Astrocyte (in vitro differentiated cells and primary cell): ENCODE data around the gene PCSK1. TPM values are rescaled to one million over a fixed set of nuclear protein-coding genes. Genes with fewer than 3 reads are reported as not detected.
A peak's percentile ranks its signal among the peaks of the same experiment; 100 is the strongest.

Experiments
- DNase-seq: peaks from one replicate; pipeline ENCODE4 v3.0.0-alpha.2; 2010; ENCODE audit warnings: low read depth
- FAIRE-seq: peaks from 2 replicates; lab custom pipeline; 2011; peaks lifted over from hg19 to GRCh38; lab: Jason Lieb, UNC
- H2AFZ ChIP-seq: 2 replicates; pipeline ENCODE4 v1.6.0; 2012; ENCODE audit warnings: low read depth, low read length, inconsistent platforms
- H3K27ac ChIP-seq: 2 replicates; pipeline ENCODE4 v1.5.1; 2011; ENCODE audit warnings: low read depth, low read length, inconsistent platforms
- H3K27me3 ChIP-seq: 2 replicates; pipeline ENCODE4 v1.6.0; 2011; ENCODE audit warnings: low read length, inconsistent platforms; ENCODE audit not compliant: insufficient read depth
- H3K36me3 ChIP-seq: 2 replicates; pipeline ENCODE4 v1.5.1; 2011; ENCODE audit warnings: low read length, inconsistent platforms; ENCODE audit not compliant: insufficient read depth
- H3K4me1 ChIP-seq: 2 replicates; pipeline ENCODE4 v1.5.1; 2011; ENCODE audit warnings: low read length, inconsistent platforms; ENCODE audit not compliant: insufficient read depth
- H3K4me2 ChIP-seq: 2 replicates; pipeline ENCODE4 v1.6.0; 2012; ENCODE audit warnings: low read length, inconsistent platforms
- H3K4me3 ChIP-seq: 2 replicates; pipeline ENCODE4 v1.5.1; 2011; ENCODE audit warnings: low read depth, mild to moderate bottlenecking, low read length, inconsistent platforms; ENCODE audit not compliant: insufficient read depth
- H3K79me2 ChIP-seq: 2 replicates; pipeline ENCODE4 v1.6.0; 2012; ENCODE audit warnings: mild to moderate bottlenecking, low read length, inconsistent platforms; ENCODE audit not compliant: insufficient read depth
- H3K9ac ChIP-seq: 2 replicates; pipeline ENCODE4 v1.6.0; 2012; ENCODE audit warnings: mild to moderate bottlenecking, low read length, inconsistent platforms
- H3K9me3 ChIP-seq: 2 replicates; pipeline ENCODE4 v1.5.1; 2012; ENCODE audit warnings: low read depth, mild to moderate bottlenecking, low read length, inconsistent platforms; ENCODE audit not compliant: insufficient read depth
- H4K20me1 ChIP-seq: 2 replicates; pipeline ENCODE4 v1.6.0; 2012; ENCODE audit warnings: low read length, inconsistent platforms; ENCODE audit not compliant: insufficient read depth
- H3K27ac Mint-ChIP-seq: one replicate; pipeline ENCODE4 v1.8.0; 2021; ENCODE audit warnings: mild to moderate bottlenecking, mixed read lengths; ENCODE audit not compliant: unreplicated experiment
- H3K27me3 Mint-ChIP-seq: one replicate; pipeline ENCODE4 v1.8.0; 2021; ENCODE audit warnings: low read depth, mixed read lengths; ENCODE audit not compliant: unreplicated experiment
- H3K36me3 Mint-ChIP-seq: one replicate; pipeline ENCODE4 v1.8.0; 2021; ENCODE audit warnings: low read depth, mixed read lengths; ENCODE audit not compliant: unreplicated experiment
- H3K4me1 Mint-ChIP-seq: one replicate; pipeline ENCODE4 v1.8.0; 2021; ENCODE audit warnings: low read depth, mixed read lengths; ENCODE audit not compliant: unreplicated experiment
- H3K4me3 Mint-ChIP-seq: one replicate; pipeline ENCODE4 v1.8.0; 2021; ENCODE audit warnings: mild to moderate bottlenecking, moderate library complexity, mixed read lengths; ENCODE audit not compliant: unreplicated experiment
- H3K9me3 Mint-ChIP-seq: one replicate; pipeline ENCODE4 v1.8.0; 2021; ENCODE audit warnings: mild to moderate bottlenecking, mixed read lengths; ENCODE audit not compliant: unreplicated experiment
- EZH2 ChIP-seq: IDR thresholded peaks from 2 replicates; pipeline ENCODE4 v1.6.1; 2012; ENCODE audit warnings: mild to moderate bottlenecking, low read length, inconsistent platforms; ENCODE audit not compliant: insufficient read depth
- total RNA-seq: library from RNA; stranded (reverse); gene quantifications from 2 replicates; pipeline ENCODE4 v1.2.1, GENCODE V29; 2021
- TF ChIP-seq, protein P1 (sequence below): IDR thresholded peaks from 2 replicates; pipeline ENCODE4 v1.5.1; 2011; ENCODE audit warnings: low read depth, mild to moderate bottlenecking, inconsistent platforms, low read length, moderate library complexity; ENCODE audit not compliant: insufficient read depth

PCSK1 gene
- total RNA-seq, 1 donor from 2014 or later: 0.18 TPM

- H4K20me1 ChIP-seq: no peaks in the 10 kb centered on the region
- no peaks in the 10 kb centered on the region for H3K36me3 Mint-ChIP-seq
Measured at GRCh38 chr5:96408841-96409538, 24.1 kb downstream of the PCSK1 start.

GRCh38 chr5:96408210-96408777 lies 24.8 kb downstream of the PCSK1 start:
- TF ChIP-seq, protein P1, sequence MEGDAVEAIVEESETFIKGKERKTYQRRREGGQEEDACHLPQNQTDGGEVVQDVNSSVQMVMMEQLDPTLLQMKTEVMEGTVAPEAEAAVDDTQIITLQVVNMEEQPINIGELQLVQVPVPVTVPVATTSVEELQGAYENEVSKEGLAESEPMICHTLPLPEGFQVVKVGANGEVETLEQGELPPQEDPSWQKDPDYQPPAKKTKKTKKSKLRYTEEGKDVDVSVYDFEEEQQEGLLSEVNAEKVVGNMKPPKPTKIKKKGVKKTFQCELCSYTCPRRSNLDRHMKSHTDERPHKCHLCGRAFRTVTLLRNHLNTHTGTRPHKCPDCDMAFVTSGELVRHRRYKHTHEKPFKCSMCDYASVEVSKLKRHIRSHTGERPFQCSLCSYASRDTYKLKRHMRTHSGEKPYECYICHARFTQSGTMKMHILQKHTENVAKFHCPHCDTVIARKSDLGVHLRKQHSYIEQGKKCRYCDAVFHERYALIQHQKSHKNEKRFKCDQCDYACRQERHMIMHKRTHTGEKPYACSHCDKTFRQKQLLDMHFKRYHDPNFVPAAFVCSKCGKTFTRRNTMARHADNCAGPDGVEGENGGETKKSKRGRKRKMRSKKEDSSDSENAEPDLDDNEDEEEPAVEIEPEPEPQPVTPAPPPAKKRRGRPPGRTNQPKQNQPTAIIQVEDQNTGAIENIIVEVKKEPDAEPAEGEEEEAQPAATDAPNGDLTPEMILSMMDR: no peak
- no peak for TF ChIP-seq EZH2
- Histone ChIP-seq H3K79me2 (no peaks in the 10 kb centered on the region), H2AFZ (peak overlapping the region; percentile 35), H3K4me1 (peaks cover 18% of the 10 kb centered on the region), H3K27ac (peak overlapping the region; percentile 61), H3K9me3 (no peaks in the 10 kb centered on the region), H3K4me2 (peak overlapping the region; percentile 60), H3K4me3 (no peak overlapping the region), H3K27me3 (no peaks in the 10 kb centered on the region), H3K9ac (peak overlapping the region; percentile 20), H4K20me1 (no peaks in the 10 kb centered on the region), H3K36me3 (no peaks in the 10 kb centered on the region)
- FAIRE-seq: no peak
- Mint-ChIP-seq H3K4me3 (no peak overlapping the region), H3K36me3 (no peaks in the 10 kb centered on the region), H3K27me3 (peaks cover 20% of the 10 kb centered on the region), H3K9me3 (no peaks in the 10 kb centered on the region), H3K4me1 (peaks cover 2% of the 10 kb centered on the region), H3K27ac (no peak overlapping the region)
- DNase-seq: peak; percentile 92

More at GRCh38 chr5:96408841-96409538, 24.1 kb downstream of the PCSK1 start:
- peaks cover 18% of the 10 kb centered on the region for H3K4me1 ChIP-seq
- no peak for TF ChIP-seq EZH2
- TF ChIP-seq, protein P1: no peak
- H3K9me3 ChIP-seq: no peaks in the 10 kb centered on the region
- no peak for FAIRE-seq
- DNase-seq: peak; percentile 51
- Mint-ChIP-seq H3K27me3 (peaks cover 20% of the 10 kb centered on the region), H3K27ac (no peak overlapping the region), H3K9me3 (no peaks in the 10 kb centered on the region), H3K4me1 (peaks cover 2% of the 10 kb centered on the region), H3K4me3 (no peak overlapping the region)
- no peaks in the 10 kb centered on the region for H3K36me3 ChIP-seq
- H3K9ac ChIP-seq: no peak overlapping the region
- H3K4me3 ChIP-seq: no peak overlapping the region
- no peak overlapping the region for H2AFZ ChIP-seq
- peak overlapping the region; percentile 60 for H3K4me2 ChIP-seq
- no peaks in the 10 kb centered on the region for H3K27me3 ChIP-seq
- H3K27ac ChIP-seq: peak overlapping the region; percentile 61
- H3K79me2 ChIP-seq: no peaks in the 10 kb centered on the region

DNA sequence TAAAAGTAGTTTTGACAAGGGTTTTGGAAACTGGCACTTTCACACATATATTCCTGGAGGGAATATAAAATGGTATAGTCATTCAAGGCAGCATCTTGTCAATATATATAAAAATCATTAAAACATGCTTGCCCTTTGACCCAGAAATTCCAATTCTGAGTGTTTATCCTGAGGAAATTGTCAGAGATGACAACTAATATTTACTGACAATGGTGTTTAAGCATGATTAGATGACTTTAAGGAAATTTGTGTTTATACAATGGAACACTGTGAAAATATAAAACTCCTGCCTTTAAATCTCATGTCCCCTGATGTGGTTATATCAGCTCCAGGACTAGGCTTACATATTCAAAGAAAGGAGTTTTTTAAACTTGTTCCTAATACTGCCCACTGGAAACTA lies 25.6 kb downstream of the PCSK1 start:
- no peak overlapping the region for H3K27ac Mint-ChIP-seq
- FAIRE-seq: no peak

More for the DNA sequence above, 25.6 kb downstream of the PCSK1 start:
- no peaks in the 10 kb centered on the region for H4K20me1 ChIP-seq
- TF ChIP-seq, protein P1: no peak
- TF ChIP-seq EZH2: no peak
- H3K4me1 ChIP-seq: peaks cover 18% of the 10 kb centered on the region
- no peaks in the 10 kb centered on the region for H3K27me3 ChIP-seq
- no peaks in the 10 kb centered on the region for H3K36me3 Mint-ChIP-seq
- no peak overlapping the region for H2AFZ ChIP-seq
- H3K4me2 ChIP-seq: no peak overlapping the region
- DNase-seq: no peak
- no peaks in the 10 kb centered on the region for H3K9me3 ChIP-seq
- H3K4me3 ChIP-seq: no peak overlapping the region
- peak overlapping the region; percentile 20 for H3K9ac ChIP-seq
- H3K79me2 ChIP-seq: no peaks in the 10 kb centered on the region
- peak overlapping the region; percentile 61 for H3K27ac ChIP-seq
- no peaks in the 10 kb centered on the region for H3K9me3 Mint-ChIP-seq
- H3K27me3 Mint-ChIP-seq: peaks cover 20% of the 10 kb centered on the region
- H3K4me1 Mint-ChIP-seq: peaks cover 2% of the 10 kb centered on the region
- no peak overlapping the region for H3K4me3 Mint-ChIP-seq
- no peaks in the 10 kb centered on the region for H3K36me3 ChIP-seq
